ENCODE measurements around the gene ADAMTS14. TPM values are rescaled to one million over a fixed set of nuclear protein-coding genes. Genes with fewer than 3 reads are reported as not detected.
"Not testable (repeated sequence)": the region's sequence is repeated elsewhere in the genome, so short reads cannot be mapped to it uniquely, and the experiment has no call there.

The ADAMTS14 gene
- total RNA-seq, 1 donor from 2014 or later, result 2.9 TPM

GRCh38 chr10:70658582-70659136 lies 13.6 kb upstream of the ADAMTS14 start:
- no peak for DNase-seq (ENCODE audit: low spot score)

- no peak for DNase-seq (ENCODE audit: low spot score)
Measured at GRCh38 chr10:70659306-70659705, 13.0 kb upstream of the ADAMTS14 start.

- DNase-seq (ENCODE audit: low spot score), result no peak
Measured at GRCh38 chr10:70660722-70661121, 11.6 kb upstream of the ADAMTS14 start.

GRCh38 chr10:70661623-70662361 lies 10.5 kb upstream of the ADAMTS14 start:
- no peak for DNase-seq (ENCODE audit: low spot score)

DNA sequence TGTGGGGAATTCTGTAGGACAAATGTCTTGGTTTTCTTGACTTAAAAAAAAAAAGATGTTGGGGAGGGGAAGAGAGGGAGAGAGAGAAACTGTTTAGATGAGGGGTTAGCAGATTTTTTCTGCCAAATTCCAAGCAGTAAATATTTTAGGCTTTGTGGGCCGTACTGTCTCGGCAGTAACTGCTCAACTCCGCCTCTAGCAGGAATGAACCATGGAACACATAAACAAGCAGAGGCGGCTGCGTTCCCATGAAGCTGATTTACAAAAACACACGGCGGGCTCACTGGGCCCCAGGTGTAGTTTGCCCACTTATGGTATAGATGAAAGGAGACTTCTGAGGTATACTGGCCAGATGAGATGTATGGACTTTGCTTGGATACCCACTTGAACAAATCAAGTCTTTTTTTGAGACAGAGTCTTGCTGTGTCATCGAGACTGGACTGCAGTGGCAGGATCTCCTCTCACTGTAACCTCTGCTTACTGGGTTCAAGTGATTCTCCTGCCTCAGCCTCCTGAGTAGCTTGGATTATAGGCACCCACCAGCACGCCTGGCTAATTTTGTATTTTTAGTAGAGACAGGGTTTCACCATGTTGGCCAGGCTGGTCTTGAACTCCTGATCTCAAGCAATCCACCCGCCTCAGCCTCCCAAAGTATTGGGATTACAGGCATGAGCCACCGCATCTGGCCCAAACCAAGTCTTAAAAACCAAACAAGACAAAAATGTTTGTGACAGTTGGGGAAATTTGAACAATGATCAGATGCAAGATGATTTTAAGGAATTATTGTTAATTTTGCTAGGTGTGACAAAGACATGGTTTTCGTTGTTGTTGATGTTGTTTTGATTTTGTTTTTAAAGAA lies 9.7 kb upstream of the ADAMTS14 start:
- peak; percentile 70 for DNase-seq (ENCODE audit: low spot score)

DNA sequence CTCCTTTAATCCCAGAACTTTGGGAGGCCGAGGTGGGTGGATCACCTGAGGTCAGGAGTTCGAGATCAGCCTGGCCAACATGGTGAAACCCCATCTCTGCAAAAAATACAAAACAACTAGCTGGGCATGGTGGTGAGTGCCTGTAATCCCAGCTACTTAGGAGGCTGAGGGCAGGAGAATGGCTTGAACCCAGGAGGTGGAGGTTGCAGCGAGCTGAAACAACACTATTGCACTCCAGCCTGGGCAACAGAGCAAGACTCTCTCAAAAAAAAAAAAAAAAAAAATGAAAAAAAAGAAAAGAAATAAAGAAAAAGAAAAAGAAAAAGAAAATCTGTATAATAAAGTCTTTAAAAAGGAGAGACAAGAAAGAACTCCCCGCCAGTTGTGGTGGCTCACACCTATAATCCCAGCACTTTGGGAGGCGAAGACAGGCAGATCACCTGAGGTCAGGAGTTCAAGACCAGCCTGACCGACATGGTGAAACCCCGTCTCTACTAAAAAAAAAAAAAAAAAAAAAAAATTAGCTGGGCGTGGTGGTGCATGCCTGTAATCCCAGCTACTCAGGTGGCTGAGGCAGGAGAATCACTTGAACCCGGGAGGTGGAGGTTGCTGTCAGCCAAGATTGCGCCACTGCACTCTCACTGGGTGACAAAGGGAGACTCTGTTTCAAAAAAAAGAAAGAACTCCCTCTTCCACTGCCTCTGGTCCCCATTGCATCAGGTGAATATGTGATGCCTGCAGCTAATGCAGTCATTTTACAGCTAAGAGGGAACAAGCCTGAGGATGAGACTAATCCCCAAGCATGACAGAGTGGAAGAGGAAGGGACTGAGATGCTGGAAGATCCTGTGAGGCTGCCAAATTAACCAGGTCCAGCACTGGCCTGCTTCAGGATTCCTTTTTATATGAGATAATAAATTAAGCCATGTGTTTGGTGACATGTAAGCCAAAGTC lies 8.6 kb upstream of the ADAMTS14 start:
- DNase-seq (ENCODE audit: low spot score), result not testable (repeated sequence)

- peak; percentile 65 for DNase-seq (ENCODE audit: low spot score)
Measured at GRCh38 chr10:70664702-70665195, 7.6 kb upstream of the ADAMTS14 start.

GRCh38 chr10:70666960-70667798 lies 5.1 kb upstream of the ADAMTS14 start:
- DNase-seq (ENCODE audit: low spot score), result no peak

- not testable (repeated sequence) for DNase-seq (ENCODE audit: low spot score)
Measured at GRCh38 chr10:70667818-70668217, 4.5 kb upstream of the ADAMTS14 start.

DNA sequence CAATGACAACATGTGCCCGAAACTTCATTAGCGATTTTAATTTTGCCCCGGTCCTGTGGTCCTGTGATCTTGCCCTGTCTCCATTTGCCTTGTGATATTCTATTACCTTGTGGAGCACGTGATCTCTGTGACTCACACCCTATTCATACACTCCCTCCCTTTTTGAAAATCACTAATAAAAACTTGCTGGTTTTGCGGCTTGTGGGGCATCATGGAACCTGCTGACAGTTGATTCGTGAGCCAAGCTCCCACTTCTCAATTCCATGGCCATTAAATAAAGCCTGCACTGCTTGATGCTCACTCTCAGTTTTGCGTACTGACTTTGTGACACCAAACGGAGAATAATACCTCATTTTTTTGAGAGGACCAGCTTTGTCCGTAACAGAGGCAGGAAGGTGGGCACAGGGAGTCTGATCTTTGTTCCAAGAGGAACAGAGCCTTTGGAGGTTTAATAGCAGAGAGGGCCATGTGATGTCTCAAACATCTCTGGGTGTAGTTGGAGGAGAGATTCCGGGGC lies 3.8 kb upstream of the ADAMTS14 start:
- DNase-seq (ENCODE audit: low spot score), result no peak

DNA sequence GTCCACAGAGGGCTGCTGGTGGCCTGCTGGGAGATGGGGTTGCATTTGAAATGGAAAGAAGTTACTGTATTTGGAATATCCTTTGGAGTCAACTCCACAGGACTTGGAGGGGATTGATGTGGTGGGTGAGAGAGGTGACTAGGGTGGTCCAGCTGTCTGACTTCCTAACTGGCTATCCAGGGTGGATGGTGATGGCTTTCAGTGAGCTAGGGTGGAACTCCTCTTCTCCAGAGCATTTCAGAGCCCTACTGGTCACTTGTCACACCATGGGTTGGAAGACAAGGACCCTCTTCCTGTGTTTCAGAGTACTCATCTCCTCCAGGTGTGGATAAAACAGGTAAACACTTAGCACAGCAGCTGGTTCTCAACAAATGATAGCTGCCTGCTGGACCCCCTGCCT lies 3.3 kb upstream of the ADAMTS14 start:
- DNase-seq (ENCODE audit: low spot score), result no peak

DNA sequence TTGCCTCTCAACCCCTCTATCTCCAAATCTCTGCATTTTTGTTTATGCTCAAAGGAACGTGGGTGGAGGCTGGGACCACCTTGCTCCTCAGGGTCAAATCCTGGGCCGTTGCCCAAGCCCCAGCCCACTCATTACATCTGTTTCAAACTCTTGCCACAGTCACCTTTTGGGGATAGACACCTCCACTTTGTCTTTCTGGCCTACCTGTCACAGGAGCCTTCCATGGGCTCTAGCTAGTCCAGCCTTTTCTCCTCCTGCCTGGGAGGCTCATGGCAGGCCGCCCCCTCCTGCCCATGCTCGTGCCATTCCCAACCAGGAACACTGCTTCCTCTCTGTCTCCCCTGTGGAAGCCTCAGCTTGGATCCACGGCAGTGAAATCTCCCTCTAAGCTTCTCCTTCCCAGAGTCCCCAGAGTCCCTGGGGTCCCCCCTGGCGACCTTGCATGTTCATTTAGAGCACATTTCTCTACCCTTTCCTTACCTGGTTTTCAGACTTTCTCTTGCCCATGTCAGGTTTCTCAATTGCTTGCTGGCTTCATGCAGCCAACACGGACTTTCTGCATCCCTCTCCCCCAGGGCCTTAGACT lies 2.5 kb upstream of the ADAMTS14 start:
- no peak for DNase-seq (ENCODE audit: low spot score)

GRCh38 chr10:70671619-70672164 lies 614 bp upstream of the ADAMTS14 start:
- no peak for DNase-seq (ENCODE audit: low spot score)

DNA sequence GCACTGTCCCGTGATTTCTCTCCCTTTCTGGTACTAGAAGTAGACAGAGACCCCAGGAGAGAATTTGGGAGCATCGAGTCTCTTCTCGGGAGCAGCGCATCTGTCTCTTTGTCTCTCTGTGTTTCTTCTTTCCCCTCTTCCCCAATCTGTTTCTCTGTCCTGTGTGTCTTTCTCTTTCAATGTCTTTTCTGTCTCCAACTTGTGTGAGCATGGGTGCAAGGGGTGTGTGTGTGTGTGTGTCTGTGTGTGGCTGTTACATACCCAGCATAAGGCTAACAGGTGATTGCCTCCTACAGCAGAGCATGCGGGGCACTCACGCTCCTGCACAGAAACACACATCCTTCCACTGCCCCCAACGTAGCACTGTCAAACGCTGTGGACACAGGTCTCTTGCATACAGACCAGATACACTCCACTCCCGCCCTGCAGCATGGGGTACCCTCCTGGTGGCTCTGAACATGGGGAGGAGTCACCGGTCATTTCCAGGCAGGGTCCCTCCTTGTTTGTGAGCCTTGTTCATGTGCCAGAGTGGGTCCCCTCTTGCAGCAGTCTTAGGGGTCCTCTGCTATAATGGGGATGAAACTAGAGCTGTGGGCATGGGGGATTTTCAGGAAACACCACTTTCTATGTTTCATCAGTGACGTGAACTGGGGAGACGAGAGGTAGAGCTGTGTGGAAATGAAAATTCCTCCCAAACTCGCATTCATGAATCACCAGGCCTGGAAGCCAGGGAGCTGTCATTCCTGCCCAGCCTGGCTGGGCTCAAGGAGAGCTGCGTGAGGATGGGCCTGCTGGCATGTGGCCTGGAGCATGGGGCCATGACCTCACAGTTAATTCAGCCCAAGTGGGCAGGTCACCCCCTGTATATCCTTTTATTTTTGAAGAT lies 980 bp downstream of the ADAMTS14 start:
- DNase-seq (ENCODE audit: low spot score), result peak; percentile 85

- no peak for DNase-seq (ENCODE audit: low spot score)
Measured at GRCh38 chr10:70673929-70674559, 1.7 kb downstream of the ADAMTS14 start.

DNA sequence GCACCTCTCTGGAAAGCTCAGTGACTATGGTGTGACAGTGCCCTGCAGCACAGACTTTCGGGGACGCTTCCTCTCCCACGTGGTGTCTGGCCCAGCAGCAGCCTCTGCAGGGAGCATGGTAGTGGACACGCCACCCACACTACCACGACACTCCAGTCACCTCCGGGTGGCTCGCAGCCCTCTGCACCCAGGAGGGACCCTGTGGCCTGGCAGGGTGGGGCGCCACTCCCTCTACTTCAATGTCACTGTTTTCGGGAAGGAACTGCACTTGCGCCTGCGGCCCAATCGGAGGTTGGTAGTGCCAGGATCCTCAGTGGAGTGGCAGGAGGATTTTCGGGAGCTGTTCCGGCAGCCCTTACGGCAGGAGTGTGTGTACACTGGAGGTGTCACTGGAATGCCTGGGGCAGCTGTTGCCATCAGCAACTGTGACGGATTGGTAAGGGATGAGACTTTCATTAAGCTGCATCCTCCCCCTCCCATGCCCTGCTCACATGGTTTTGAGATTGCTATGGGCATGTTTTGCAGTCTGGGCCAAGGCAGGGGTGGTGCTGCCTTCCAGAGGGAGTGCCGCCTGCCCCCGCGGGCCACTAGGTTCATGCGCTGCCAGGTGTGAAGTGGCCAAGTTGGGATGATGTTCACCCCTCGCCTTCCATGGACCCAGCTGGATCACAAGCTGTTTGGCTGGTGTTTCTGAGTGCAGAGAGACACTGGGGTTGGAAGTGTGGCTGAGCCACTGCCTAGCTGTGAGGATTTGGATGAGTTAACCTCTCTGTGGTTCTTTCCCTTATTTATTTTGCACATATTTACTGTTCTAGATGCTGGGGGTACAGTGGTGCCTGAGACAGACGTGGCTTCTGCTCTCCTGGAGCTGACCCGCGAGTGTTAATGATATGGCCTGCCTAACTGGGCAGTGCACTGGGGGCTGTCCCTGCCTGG lies 2.5 kb downstream of the ADAMTS14 start:
- no peak for DNase-seq (ENCODE audit: low spot score)

All from umbilical cord (tissue), 2 donors.